ENCODE measurements around the gene XPO4.
"Not testable (repeated sequence)": the region's sequence is repeated elsewhere in the genome, so short reads cannot be mapped to it uniquely, and the experiment has no call there.

DNA sequence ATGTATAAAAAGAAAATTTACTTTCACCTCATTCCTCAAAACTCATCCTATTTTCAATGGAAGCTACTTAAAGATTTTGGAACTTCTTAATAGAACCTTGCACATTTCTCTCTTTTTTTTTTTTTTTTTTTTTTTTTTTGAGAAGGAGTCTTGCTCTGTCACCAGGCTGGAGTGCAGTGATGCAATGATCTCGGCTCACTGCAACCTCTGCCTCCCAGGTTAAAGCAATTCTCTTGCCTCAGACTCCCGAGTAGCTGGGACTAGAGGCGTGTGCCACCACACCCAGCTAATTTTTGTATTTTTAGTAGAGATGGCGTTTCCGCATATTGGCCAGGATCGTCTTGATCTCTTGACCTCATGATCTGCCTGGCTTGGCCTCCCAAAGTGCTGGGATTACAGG is 40.9 kb downstream of the XPO4 start:
- not testable (repeated sequence) for TF ChIP-seq SUZ12 (IDR thresholded peaks at IDR 0.05; ENCODE audit: extremely low read depth, insufficient read depth, insufficient read length); YY1 (IDR thresholded peaks at IDR 0.05; ENCODE audit: insufficient read depth, insufficient read length)
